Retinal pigment epithelial cell (primary cell): ENCODE results near the gene MYL4.

Experiments
- DNase-seq: peaks from one replicate; pipeline ENCODE4 v3.0.0-alpha.2; 2010; ENCODE audit warnings: low read depth
- H3K4me3 ChIP-seq: 2 replicates; pipeline ENCODE4 v1.5.1; 2011; ENCODE audit warnings: mild to moderate bottlenecking, low read length, control low read depth, moderate library complexity
- TF ChIP-seq, protein P1 (sequence below): conservative IDR thresholded peaks from 2 replicates; pipeline ENCODE4 v1.5.1; 2011; ENCODE audit warnings: low read depth, low read length, control low read depth, inconsistent platforms

The MYL4 gene

DNA sequence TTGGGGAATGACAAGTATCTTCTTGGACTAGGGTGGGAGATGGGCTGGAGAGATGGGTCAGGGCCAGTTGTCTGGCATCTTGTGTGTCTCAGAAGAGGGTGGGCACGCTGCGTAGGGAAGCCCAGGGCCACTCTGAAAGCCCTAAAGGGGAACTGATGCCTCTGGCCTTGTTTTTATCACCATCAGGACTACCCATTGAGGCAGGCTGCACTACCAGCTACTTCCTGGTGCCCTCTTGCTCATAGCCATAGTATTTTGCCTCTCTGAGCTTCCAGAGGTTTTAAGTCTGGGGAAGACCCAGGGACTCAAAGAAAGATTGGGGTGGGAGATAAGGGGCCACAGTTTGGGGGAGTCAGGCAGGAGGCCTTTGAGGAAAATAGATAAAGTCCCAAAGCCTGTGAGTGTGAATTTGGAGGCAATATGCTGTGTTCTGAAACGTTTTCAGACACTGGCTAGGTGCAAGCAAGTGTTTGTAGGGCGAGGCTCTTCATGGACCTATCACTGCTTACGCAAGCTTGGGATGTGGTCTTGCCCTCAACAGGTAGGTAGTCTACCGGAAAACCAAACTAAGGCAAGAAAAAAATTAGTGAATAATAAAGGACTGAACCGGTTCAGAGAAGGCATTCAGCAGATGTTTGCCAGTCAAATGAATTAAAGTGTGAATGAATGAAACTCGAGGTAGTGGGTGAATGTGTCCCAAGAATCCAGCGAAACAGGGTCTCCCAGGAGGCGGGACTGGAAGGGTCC is 43.8 kb downstream of the MYL4 start:
- H3K4me3 ChIP-seq, result peak overlapping the region; percentile 39
- TF ChIP-seq, protein P1, sequence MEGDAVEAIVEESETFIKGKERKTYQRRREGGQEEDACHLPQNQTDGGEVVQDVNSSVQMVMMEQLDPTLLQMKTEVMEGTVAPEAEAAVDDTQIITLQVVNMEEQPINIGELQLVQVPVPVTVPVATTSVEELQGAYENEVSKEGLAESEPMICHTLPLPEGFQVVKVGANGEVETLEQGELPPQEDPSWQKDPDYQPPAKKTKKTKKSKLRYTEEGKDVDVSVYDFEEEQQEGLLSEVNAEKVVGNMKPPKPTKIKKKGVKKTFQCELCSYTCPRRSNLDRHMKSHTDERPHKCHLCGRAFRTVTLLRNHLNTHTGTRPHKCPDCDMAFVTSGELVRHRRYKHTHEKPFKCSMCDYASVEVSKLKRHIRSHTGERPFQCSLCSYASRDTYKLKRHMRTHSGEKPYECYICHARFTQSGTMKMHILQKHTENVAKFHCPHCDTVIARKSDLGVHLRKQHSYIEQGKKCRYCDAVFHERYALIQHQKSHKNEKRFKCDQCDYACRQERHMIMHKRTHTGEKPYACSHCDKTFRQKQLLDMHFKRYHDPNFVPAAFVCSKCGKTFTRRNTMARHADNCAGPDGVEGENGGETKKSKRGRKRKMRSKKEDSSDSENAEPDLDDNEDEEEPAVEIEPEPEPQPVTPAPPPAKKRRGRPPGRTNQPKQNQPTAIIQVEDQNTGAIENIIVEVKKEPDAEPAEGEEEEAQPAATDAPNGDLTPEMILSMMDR, result no peak
- no peak for DNase-seq

GRCh38 chr17:47253541-47254402 is 44.6 kb downstream of the MYL4 start, which contains the start of gene ITGB3:
Gene ITGB3, plus strand, starts transcription at chr17:47253827. Its CDS starts 35 bp downstream, at chr17:47253862.
- H3K4me3 ChIP-seq, result peak within 1 kb of the TSS; percentile 61
- TF ChIP-seq, protein P1, result peak; percentile 46
- no peak for DNase-seq

DNA sequence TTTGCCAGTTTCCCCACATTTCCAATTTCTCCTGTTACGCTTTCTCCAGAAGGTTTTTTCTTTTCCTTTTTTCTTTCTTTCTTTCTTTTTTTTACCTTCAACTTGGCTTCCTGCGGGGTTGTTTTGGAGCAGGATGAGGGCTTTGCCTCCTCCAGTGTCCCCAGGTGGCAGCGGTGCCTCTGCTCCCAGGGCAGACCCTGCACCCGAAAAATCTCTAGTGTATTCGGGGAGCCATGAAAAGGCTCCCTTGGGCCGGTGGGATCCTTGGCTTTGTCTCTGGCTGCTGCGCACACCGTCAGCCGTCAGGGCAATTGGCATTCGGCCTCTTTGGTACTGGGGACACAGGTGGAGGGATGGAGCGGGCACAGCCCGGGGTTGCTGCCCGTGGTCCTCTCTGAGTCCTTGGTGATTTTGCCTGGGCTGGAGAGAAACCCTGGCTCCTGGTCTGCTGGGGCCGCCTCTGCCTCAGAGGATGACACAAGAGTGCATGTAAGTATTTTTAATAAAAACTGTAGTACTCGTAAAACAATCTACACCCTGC is 45.3 kb downstream of the MYL4 start:
- DNase-seq, result no peak
- TF ChIP-seq, protein P1, result no peak
- peak overlapping the region; percentile 61 for H3K4me3 ChIP-seq

- H3K4me3 ChIP-seq, result no peak overlapping the region
- no peak for DNase-seq
Measured at GRCh38 chr17:47257651-47258339, 48.6 kb downstream of the MYL4 start.

DNA sequence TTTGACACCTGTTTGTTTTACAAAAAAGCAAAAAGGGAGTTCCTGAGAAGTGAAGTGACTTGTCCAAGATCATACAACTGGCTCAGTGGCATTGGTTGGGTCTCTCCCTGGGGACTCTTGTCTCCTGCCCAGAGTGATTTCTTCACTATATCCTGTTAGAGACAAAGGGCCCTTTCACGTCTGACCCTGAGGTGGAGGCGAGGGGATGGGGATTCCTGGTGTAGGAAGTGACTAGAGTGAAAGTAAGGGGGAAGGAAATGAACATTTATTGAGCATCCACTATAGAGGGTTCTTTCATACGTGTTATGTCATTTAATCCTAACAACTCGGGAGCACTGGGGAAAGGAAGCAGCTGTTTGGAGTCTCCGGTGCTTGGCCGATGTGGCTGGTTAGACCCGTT is 53.4 kb downstream of the MYL4 start:
- DNase-seq, result no peak

More at GRCh38 chr17:47257651-47258339, 48.6 kb downstream of the MYL4 start:
- TF ChIP-seq, protein P1, result no peak

DNA sequence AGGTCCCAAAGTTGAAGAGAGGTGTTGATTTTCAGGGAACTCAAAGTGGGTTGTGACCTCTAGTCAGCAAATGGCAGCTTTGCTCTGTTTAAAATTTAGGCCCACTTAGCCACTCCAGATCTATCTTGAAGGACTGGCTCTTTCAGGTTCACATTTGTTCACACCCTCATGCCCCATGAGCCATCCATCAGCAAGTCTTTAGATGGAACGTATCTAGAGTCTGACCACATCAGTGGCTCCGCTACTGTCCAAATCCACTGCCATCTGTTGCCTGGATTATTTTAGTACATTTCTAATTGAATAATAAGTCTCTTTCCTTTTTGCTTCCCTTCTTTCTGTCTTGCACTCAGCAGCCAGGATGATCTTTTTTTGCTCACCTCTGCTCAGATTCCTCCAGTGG is 55.0 kb downstream of the MYL4 start:
- no peak overlapping the region for H3K4me3 ChIP-seq
- TF ChIP-seq, protein P1, result no peak
- no peak for DNase-seq

More for the DNA sequence above, 53.4 kb downstream of the MYL4 start:
- no peak overlapping the region for H3K4me3 ChIP-seq
- TF ChIP-seq, protein P1, result no peak
